GM12878 (cell line): ENCODE results near the gene ZSWIM6. TPM values are rescaled to one million over a fixed set of nuclear protein-coding genes. Genes with fewer than 3 reads are reported as not detected.

Experiments
- ATAC-seq: fragments of 200-7000 bp; cut with Tn5 transposase; 3 replicates; pipeline ENCODE4 v1.9.1; 2020; ENCODE audit warnings: mild to moderate bottlenecking, moderate library complexity
- BruUV-seq: library from RNA; stranded (reverse); fragments of 400-500 nt; replicated peaks from 2 replicates; lab custom pipeline; 2021; lab: Mats Ljungman, UMichigan
- CTCF ChIA-PET: fragments of 300-600 bp; sonication (Branson Sonifier 250); formaldehyde crosslinking; extraction: SDS; loops from one replicate; lab custom pipeline; 2021; ENCODE audit warnings: inconsistent platforms; lab: Yijun Ruan, JAX
- POLR2A ChIA-PET: fragments of 350-600 bp; formaldehyde crosslinking; extraction: SDS; loops from one replicate; lab custom pipeline; 2021; ENCODE audit warnings: inconsistent platforms; lab: Charles Lee
- RAD21 ChIA-PET: fragments of 300-600 bp; sonication (Branson Sonifier 250); formaldehyde crosslinking; loops from one replicate; lab custom pipeline; 2023; ENCODE audit warnings: antibody characterized with exemption; ENCODE audit not compliant: unreplicated experiment; lab: Charles Lee
- SMC1A ChIA-PET: fragments of 300-600 bp; sonication (Branson Sonifier 250); formaldehyde crosslinking; loops from one replicate; lab custom pipeline; 2023; ENCODE audit not compliant: unreplicated experiment, uncharacterized antibody; lab: Charles Lee
- DNase-seq: peaks from one replicate; pipeline ENCODE4 v3.0.0-alpha.2; 2011; ENCODE audit warnings: low read depth, low spot score
- FAIRE-seq: peaks from 3 replicates; lab custom pipeline; 2011; peaks lifted over from hg19 to GRCh38; lab: Jason Lieb, UNC
- H2AFZ ChIP-seq: 2 replicates; pipeline ENCODE4 v1.6.0; 2011; ENCODE audit warnings: low read depth, low read length, control low read depth; ENCODE audit not compliant: control insufficient read depth
- H3K27ac ChIP-seq: 2 replicates; pipeline ENCODE4 v1.5.1; 2011; ENCODE audit warnings: control low read depth; ENCODE audit not compliant: control insufficient read depth, insufficient read depth
- H3K27me3 ChIP-seq, 2 experiments: replicated peaks in 1 of 2; 2 replicates each; pipeline versions ENCODE4 v1.6.0 to v1.6.1; 2011; ENCODE audit warnings: low read length in 1 of 2; ENCODE audit not compliant: control insufficient read depth in 2 of 2, insufficient read depth in 2 of 2
- H3K36me3 ChIP-seq, 2 experiments: 2 replicates each; pipeline ENCODE4 v1.5.1; 2011; ENCODE audit warnings: low read length in 1 of 2; ENCODE audit not compliant: control insufficient read depth in 2 of 2, insufficient read depth in 2 of 2
- H3K4me1 ChIP-seq: 2 replicates; pipeline ENCODE4 v1.6.1; 2011; ENCODE audit warnings: mild to moderate bottlenecking, low read length, moderate library complexity, mixed read lengths; ENCODE audit not compliant: control insufficient read depth, insufficient read depth
- H3K4me2 ChIP-seq: 2 replicates; pipeline ENCODE4 v1.6.0; 2011; ENCODE audit warnings: control low read depth; ENCODE audit not compliant: control insufficient read depth, insufficient read depth
- H3K4me3 ChIP-seq: fragments of 200-600 bp; sonication (generic); 2 replicates; pipeline ENCODE4 v1.5.1; 2016
- H3K79me2 ChIP-seq: 2 replicates; pipeline ENCODE4 v1.6.0; 2011; ENCODE audit warnings: low read length; ENCODE audit not compliant: control insufficient read depth, insufficient read depth
- H3K9ac ChIP-seq: 2 replicates; pipeline ENCODE4 v1.8.0; 2011; ENCODE audit warnings: low read length, control low read depth, mixed read lengths; ENCODE audit not compliant: control insufficient read depth, insufficient read depth
- H3K9me3 ChIP-seq: replicated peaks from 3 replicates; pipeline ENCODE4 v1.5.1; 2011; ENCODE audit warnings: mild to moderate bottlenecking, low read length; ENCODE audit not compliant: control insufficient read depth, insufficient read depth
- H4K20me1 ChIP-seq: 2 replicates; pipeline ENCODE4 v1.6.0; 2011; ENCODE audit not compliant: control insufficient read depth, insufficient read depth
- CBX5 ChIP-seq: sonication (generic); IDR thresholded peaks from 2 replicates; pipeline ENCODE4 v1.6.1; 2016; ENCODE audit warnings: low read depth, moderate library complexity, mild to moderate bottlenecking, inconsistent platforms
- IKZF1 ChIP-seq: fragments of 450-650 bp; conservative IDR thresholded peaks from 2 replicates; pipeline ENCODE4 v1.6.1; 2017; ENCODE audit warnings: antibody characterized with exemption, mild to moderate bottlenecking
- NBN ChIP-seq: fragments of 450-650 bp; IDR thresholded peaks from 2 replicates; pipeline ENCODE4 v1.6.1; 2016
- NRF1 ChIP-seq: conservative IDR thresholded peaks from 2 replicates; pipeline ENCODE4 v1.6.1; 2011; ENCODE audit warnings: mild to moderate bottlenecking, low read depth, low read length, improper control_type of control experiment
- RAD51 ChIP-seq: fragments of 450-650 bp; IDR thresholded peaks from 2 replicates; pipeline ENCODE4 v1.6.1; 2016; ENCODE audit warnings: moderate library complexity, mild to moderate bottlenecking, inconsistent platforms
- RB1 ChIP-seq: fragments of 450-650 bp; formaldehyde crosslinking; IDR thresholded peaks from 2 replicates; pipeline ENCODE4 v1.6.1; 2017; ENCODE audit warnings: mild to moderate bottlenecking, borderline replicate concordance
- RCOR1 ChIP-seq: conservative IDR thresholded peaks from 2 replicates; pipeline ENCODE4 v1.6.1; 2012; ENCODE audit warnings: low read depth, low read length, improper control_type of control experiment
- RFX5 ChIP-seq: IDR thresholded peaks from 2 replicates; pipeline ENCODE4 v1.6.1; 2011; ENCODE audit warnings: low read depth, low read length, improper control_type of control experiment
- SIX5 ChIP-seq: IDR thresholded peaks from 2 replicates; pipeline ENCODE4 v1.6.1; 2011; ENCODE audit warnings: mild to moderate bottlenecking, low read depth, low read length, moderate library complexity; ENCODE audit not compliant: severe bottlenecking
- SMARCA5 ChIP-seq: fragments of 450-650 bp; IDR thresholded peaks from 2 replicates; pipeline ENCODE4 v1.6.1; 2017; ENCODE audit warnings: mild to moderate bottlenecking
- SPI1 ChIP-seq: IDR thresholded peaks from 2 replicates; pipeline ENCODE4 v1.6.1; 2011; ENCODE audit warnings: low read depth, mild to moderate bottlenecking, low read length, moderate library complexity, borderline replicate concordance; ENCODE audit not compliant: insufficient read depth
- SREBF2 ChIP-seq: IDR thresholded peaks from 2 replicates; pipeline ENCODE4 v1.6.1; 2012; ENCODE audit warnings: mild to moderate bottlenecking, low read length
- SUZ12 ChIP-seq: fragments of 200-600 bp; sonication (generic); IDR thresholded peaks from one replicate; pipeline ENCODE4 v1.6.1; 2018; ENCODE audit warnings: antibody characterized with exemption, mild to moderate bottlenecking; ENCODE audit not compliant: unreplicated experiment
- TARDBP ChIP-seq: IDR thresholded peaks from 2 replicates; pipeline ENCODE4 v1.6.1; 2016; ENCODE audit warnings: borderline replicate concordance
- WRNIP1 ChIP-seq: IDR thresholded peaks from 2 replicates; pipeline ENCODE4 v1.6.1; 2011; ENCODE audit warnings: low read depth, low read length, improper control_type of control experiment, borderline replicate concordance
- ZNF207 ChIP-seq: fragments of 450-650 bp; IDR thresholded peaks from 2 replicates; pipeline ENCODE4 v1.6.1; 2014; ENCODE audit warnings: antibody characterized with exemption, mild to moderate bottlenecking, borderline replicate concordance
- ZNF622 ChIP-seq: fragments of 450-650 bp; IDR thresholded peaks from 2 replicates; pipeline ENCODE4 v1.6.1; 2017; ENCODE audit warnings: mild to moderate bottlenecking, inconsistent platforms
- WGBS: methylation state at CpG from one replicate; pipeline ENCODE4 v1.1.6; 2016; ENCODE audit warnings: low lambda C conversion rate; ENCODE audit not compliant: insufficient replicate concordance, insufficient coverage; ENCODE audit errors: missing lambda C conversion rate; 5-methylcytosine and 5-hydroxymethylcytosine counted together
- in situ Hi-C: fragments of 300-500 bp; cut with MboI; formaldehyde crosslinking; loops from 9 replicates; pipeline ENCODE4 v1.14.3; 2018; ENCODE audit warnings: mixed read lengths
- intact Hi-C: fragments of 100-400 bp; cut with micrococcal nuclease; formaldehyde crosslinking; loops from one replicate; pipeline ENCODE4 v1.14.2; 2022; ENCODE audit not compliant: unreplicated experiment
- polyA plus RNA-seq, 11 experiments: library from polyadenylated mRNA; depleted of rRNA in 4 of 11; unstranded in 6 of 11; stranded (reverse) in 5 of 11; fragments of >200 nt; fragmentation: Nextera tagmentation in 4 of 11; fragmentation: Illumina TruSeq in 1 of 11; extraction: Ambion mirVana in 4 of 11; extraction: Trizol in 1 of 11; gene quantifications; 1 replicate in 1 of 11; 2 replicates in 10 of 11; pipeline versions ENCODE4 v1.2.1 to v1.2.3, GENCODE V29; 2011 to 2016; ENCODE audit warnings: inconsistent platforms in 2 of 11, missing spikeins in 2 of 11, low read depth in 1 of 11
- total RNA-seq, 4 experiments: library from RNA; depleted of rRNA in 3 of 4; stranded (reverse); fragments of >200 nt in 3 of 4; fragmentation: Illumina TruSeq in 1 of 4; extraction: Trizol in 1 of 4; gene quantifications; 2 replicates each; pipeline versions ENCODE4 v1.2.1 to v1.2.3, GENCODE V29; 2013 to 2021
- TF ChIP-seq, protein P1 (sequence below): fragments of 450-650 bp; IDR thresholded peaks from 2 replicates; pipeline ENCODE4 v1.6.1; 2017; ENCODE audit warnings: antibody characterized with exemption, mild to moderate bottlenecking, moderate library complexity

Gene ZSWIM6
- total and polyA plus RNA-seq, 10 of the 15 experiments (the other 5 are each of a cell fraction or from before 2014, with no cell fraction given): 0.53 to 6.2 (median 3.4) TPM

GRCh38 chr5:61334868-61335615 is 3.0 kb downstream of the ZSWIM6 start:
- ATAC-seq (no peak), DNase-seq (no peak), FAIRE-seq (no peak)
- BruUV-seq: no TSS peak
- RAD21 ChIA-PET: interaction anchor here (0.7 kb wide), 1 partner anchor 13 kb away, joined by 3 read pairs; no protein-coding TSS in a partner anchor
- H4K20me1 ChIP-seq: no peaks in the 10 kb centered on the region
- peaks cover 0 to 8% of the 10 kb centered on the region in 2 experiments; a peak in 1 of 4 replicates for H3K27me3 ChIP-seq
- H3K9me3 ChIP-seq: no peaks in the 10 kb centered on the region; the same call in 2 of the 3 replicates
- no peaks in the 10 kb centered on the region for H3K36me3 ChIP-seq
- H3K9ac ChIP-seq: no peak overlapping the region
- in situ Hi-C loops: no loop called here
- no peak overlapping the region for H3K27ac ChIP-seq
- TF ChIP-seq SMARCA5 (no peak), RCOR1 (no peak), RAD51 (no peak), CBX5 (no peak), ZNF207 (no peak), SIX5 (no peak), SPI1 (no peak), SUZ12 (no peak), RFX5 (no peak), NRF1 (no peak), RB1 (no peak), WRNIP1 (no peak), ZNF622 (no peak), TARDBP (no peak), SREBF2 (no peak), IKZF1 (no peak), NBN (no peak)
- TF ChIP-seq, protein P1, sequence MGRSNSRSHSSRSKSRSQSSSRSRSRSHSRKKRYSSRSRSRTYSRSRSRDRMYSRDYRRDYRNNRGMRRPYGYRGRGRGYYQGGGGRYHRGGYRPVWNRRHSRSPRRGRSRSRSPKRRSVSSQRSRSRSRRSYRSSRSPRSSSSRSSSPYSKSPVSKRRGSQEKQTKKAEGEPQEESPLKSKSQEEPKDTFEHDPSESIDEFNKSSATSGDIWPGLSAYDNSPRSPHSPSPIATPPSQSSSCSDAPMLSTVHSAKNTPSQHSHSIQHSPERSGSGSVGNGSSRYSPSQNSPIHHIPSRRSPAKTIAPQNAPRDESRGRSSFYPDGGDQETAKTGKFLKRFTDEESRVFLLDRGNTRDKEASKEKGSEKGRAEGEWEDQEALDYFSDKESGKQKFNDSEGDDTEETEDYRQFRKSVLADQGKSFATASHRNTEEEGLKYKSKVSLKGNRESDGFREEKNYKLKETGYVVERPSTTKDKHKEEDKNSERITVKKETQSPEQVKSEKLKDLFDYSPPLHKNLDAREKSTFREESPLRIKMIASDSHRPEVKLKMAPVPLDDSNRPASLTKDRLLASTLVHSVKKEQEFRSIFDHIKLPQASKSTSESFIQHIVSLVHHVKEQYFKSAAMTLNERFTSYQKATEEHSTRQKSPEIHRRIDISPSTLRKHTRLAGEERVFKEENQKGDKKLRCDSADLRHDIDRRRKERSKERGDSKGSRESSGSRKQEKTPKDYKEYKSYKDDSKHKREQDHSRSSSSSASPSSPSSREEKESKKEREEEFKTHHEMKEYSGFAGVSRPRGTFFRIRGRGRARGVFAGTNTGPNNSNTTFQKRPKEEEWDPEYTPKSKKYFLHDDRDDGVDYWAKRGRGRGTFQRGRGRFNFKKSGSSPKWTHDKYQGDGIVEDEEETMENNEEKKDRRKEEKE: no peak
- TF ChIP-seq, all 136 proteins: peak for 0
- intact Hi-C loops: loop anchor here (5.0 kb wide), 2 partner anchors 197 to 388 kb away; partner anchors contain the start of genes ERCC8 and NDUFAF2
- peaks cover 6% of the 10 kb centered on the region for H3K4me1 ChIP-seq
- ChIA-PET CTCF (interaction anchor here (0.5 to 1.4 kb wide), 5 partner anchors 11 to 659 kb away, joined by 3 to 6 read pairs (median 4); no protein-coding TSS in a partner anchor), POLR2A (interaction anchor here (0.7 to 1.5 kb wide), 2 partner anchors 18 to 166 kb away, joined by 3 to 5 read pairs; no protein-coding TSS in a partner anchor), SMC1A (interaction anchor here (0.6 to 4.1 kb wide), 12 partner anchors 10 to 323 kb away, joined by 3 to 18 read pairs (median 3); no protein-coding TSS in a partner anchor)
- WGBS: 83% methylated on average over 10 of the region's 10 CpGs
- H3K79me2 ChIP-seq: no peaks in the 10 kb centered on the region
- no peak overlapping the region for H3K4me2 ChIP-seq
- H2AFZ ChIP-seq: no peak overlapping the region
- no peak overlapping the region for H3K4me3 ChIP-seq
